Uterus (tissue), 4 donors: Measurements from ENCODE around the gene BMERB1. TPM values are rescaled to one million over a fixed set of nuclear protein-coding genes. Genes with fewer than 3 reads are reported as not detected.
A peak's percentile ranks its signal among the peaks of the same experiment; 100 is the strongest.

Source experiments
- DNase-seq, 2 donors: peaks; one replicate each; pipeline ENCODE4 v3.0.0-alpha.2; 2019 to 2020
- H3K27ac ChIP-seq, 2 donors: fragments of 200-600 bp; sonication (generic); 1 replicate in 1 of 2; 2 replicates in 1 of 2; pipeline ENCODE4 v1.5.1; 2016 to 2018
- H3K27me3 ChIP-seq, 2 donors: fragments of 200-600 bp; sonication (generic); one replicate each; pipeline ENCODE4 v1.5.1; 2018 to 2019; ENCODE audit warnings: control low read depth in 1 of 2
- H3K36me3 ChIP-seq, 2 donors: fragments of 200-600 bp; sonication (generic); one replicate each; pipeline ENCODE4 v1.5.1; 2019; ENCODE audit warnings: control low read depth in 1 of 2
- H3K4me1 ChIP-seq, 2 donors: fragments of 200-600 bp; sonication (generic); one replicate each; pipeline ENCODE4 v1.5.1; 2018 to 2019; ENCODE audit warnings: control low read depth in 1 of 2
- H3K4me3 ChIP-seq, 2 donors: fragments of 200-600 bp; sonication (generic); 1 replicate in 1 of 2; 2 replicates in 1 of 2; pipeline ENCODE4 v1.5.1; 2018 to 2019; ENCODE audit warnings: mild to moderate bottlenecking in 1 of 2
- H3K9me3 ChIP-seq, 2 donors: fragments of 200-600 bp; sonication (generic); one replicate each; pipeline ENCODE4 v1.5.1; 2019; ENCODE audit warnings: control low read depth in 1 of 2
- CTCF ChIP-seq, 4 experiments: fragments of 200-600 bp in 2 of 4; fragments of 450-650 bp in 2 of 4; sonication (generic) in 2 of 4; IDR thresholded peaks; one replicate each; pipeline ENCODE4 v1.5.1; 2016 to 2019; ENCODE audit warnings: antibody characterized with exemption in 4 of 4, mild to moderate bottlenecking in 2 of 4, moderate library complexity in 1 of 4
- POLR2A ChIP-seq, 2 donors: fragments of 450-650 bp; IDR thresholded peaks; one replicate each; pipeline ENCODE4 v1.6.1; 2016; ENCODE audit warnings: antibody characterized with exemption in 2 of 2, mild to moderate bottlenecking in 1 of 2, moderate library complexity in 1 of 2
- intact Hi-C: fragments of 100-400 bp; cut with DNase I; formaldehyde crosslinking; loops from one replicate; pipeline ENCODE4 v1.15.1; 2023; ENCODE audit warnings: low total_unique reads
- total RNA-seq, 4 donors: library from RNA; depleted of rRNA in 3 of 4; stranded (reverse); fragments of >200 nt in 3 of 4; gene quantifications; one replicate each; pipeline versions ENCODE4 v1.1.0 to v1.2.4, GENCODE V29; 2014 to 2023
- donor health status: DM: yes; HTN: yes; CAD: no.

The BMERB1 gene
- total RNA-seq, 4 donors from 2014 or later, result 12.8 to 98.9 (median 39.2) TPM

- intact Hi-C loops, result no loop called here
- TF ChIP-seq CTCF (IDR thresholded peaks at IDR 0.05), result no peak
- TF ChIP-seq POLR2A (IDR thresholded peaks at IDR 0.05), result no peak
- no peaks in the 10 kb centered on the region for H3K4me1 ChIP-seq
- H3K9me3 ChIP-seq, result no peaks in the 10 kb centered on the region
- no peak overlapping the region for H3K27ac ChIP-seq
- no peaks in the 10 kb centered on the region for H3K27me3 ChIP-seq
- DNase-seq, result no peak
- no peak overlapping the region for H3K4me3 ChIP-seq
- no peaks in the 10 kb centered on the region for H3K36me3 ChIP-seq
Measured at GRCh38 chr16:15444264-15444663, 9.9 kb downstream of the BMERB1 start.

- Histone ChIP-seq H3K27me3 (no peaks in the 10 kb centered on the region), H3K4me3 (no peak overlapping the region), H3K9me3 (no peaks in the 10 kb centered on the region), H3K27ac (no peak overlapping the region), H3K36me3 (no peaks in the 10 kb centered on the region), H3K4me1 (no peaks in the 10 kb centered on the region)
- DNase-seq, result no peak
- intact Hi-C loops, result no loop called here
- TF ChIP-seq POLR2A (IDR thresholded peaks at IDR 0.05) (no peak), CTCF (IDR thresholded peaks at IDR 0.05) (no peak)
Measured at GRCh38 chr16:15445450-15445849, 11.1 kb downstream of the BMERB1 start.

- intact Hi-C loops, result no loop called here
- no peak for TF ChIP-seq POLR2A (IDR thresholded peaks at IDR 0.05)
- no peak for TF ChIP-seq CTCF (IDR thresholded peaks at IDR 0.05)
- no peaks in the 10 kb centered on the region for H3K36me3 ChIP-seq
- H3K4me3 ChIP-seq, result no peak overlapping the region
- no peaks in the 10 kb centered on the region for H3K27me3 ChIP-seq
- H3K27ac ChIP-seq, result no peak overlapping the region
- no peaks in the 10 kb centered on the region for H3K9me3 ChIP-seq
- H3K4me1 ChIP-seq, result no peaks in the 10 kb centered on the region
- DNase-seq, result no peak
Measured at GRCh38 chr16:15446901-15447300, 12.5 kb downstream of the BMERB1 start.

- Histone ChIP-seq H3K4me1 (no peaks in the 10 kb centered on the region), H3K4me3 (no peak overlapping the region), H3K27me3 (no peaks in the 10 kb centered on the region), H3K36me3 (no peaks in the 10 kb centered on the region), H3K9me3 (no peaks in the 10 kb centered on the region), H3K27ac (no peak overlapping the region)
- intact Hi-C loops, result no loop called here
- TF ChIP-seq CTCF (IDR thresholded peaks at IDR 0.05) (no peak), POLR2A (IDR thresholded peaks at IDR 0.05) (no peak)
- peak in 1 of 2 donors; percentile 31 for DNase-seq
Measured at GRCh38 chr16:15450624-15451023, 16.2 kb downstream of the BMERB1 start.

GRCh38 chr16:15451098-15451731 is 16.8 kb downstream of the BMERB1 start:
- Histone ChIP-seq H3K36me3 (no peaks in the 10 kb centered on the region), H3K27me3 (no peaks in the 10 kb centered on the region), H3K9me3 (no peaks in the 10 kb centered on the region), H3K4me1 (no peaks in the 10 kb centered on the region), H3K27ac (no peak overlapping the region), H3K4me3 (no peak overlapping the region)
- intact Hi-C loops, result no loop called here
- TF ChIP-seq CTCF (IDR thresholded peaks at IDR 0.05) (no peak), POLR2A (IDR thresholded peaks at IDR 0.05) (no peak)
- DNase-seq, result no peak
